ENCODE measurements around the gene EYS.

GRCh38 chr6:65452333-65452732 is 254.7 kb downstream of the EYS start:
- no peak for TF ChIP-seq POLR2A (IDR thresholded peaks at IDR 0.05)
- no peak for TF ChIP-seq CTCF (IDR thresholded peaks at IDR 0.05)
